Mucosa of descending colon (tissue), 3 donors: ENCODE data around the gene NR6A1. TPM values are rescaled to one million over a fixed set of nuclear protein-coding genes. Genes with fewer than 3 reads are reported as not detected.
A peak's percentile ranks its signal among the peaks of the same experiment; 100 is the strongest.

ENCODE experiments used
- ATAC-seq: fragments of 200-7000 bp; cut with Tn5 transposase; one replicate; pipeline ENCODE4 v1.9.1; 2020; ENCODE audit warnings: mild to moderate bottlenecking, moderate library complexity
- DNase-seq, 3 donors: peaks; one replicate each; pipeline ENCODE4 v3.0.0-alpha.2; 2020
- H3K36me3 ChIP-seq: fragments of 200-600 bp; one replicate; pipeline ENCODE4 v1.8.0; 2021; ENCODE audit warnings: low read depth, mild to moderate bottlenecking
- H3K4me1 ChIP-seq: fragments of 200-600 bp; one replicate; pipeline ENCODE4 v1.8.0; 2021; ENCODE audit warnings: low read depth, mild to moderate bottlenecking
- H3K4me3 ChIP-seq: fragments of 200-600 bp; one replicate; pipeline ENCODE4 v1.8.0; 2021; ENCODE audit warnings: mild to moderate bottlenecking
- H3K9me3 ChIP-seq: fragments of 200-600 bp; one replicate; pipeline ENCODE4 v1.8.0; 2021; ENCODE audit warnings: mild to moderate bottlenecking
- CTCF ChIP-seq: fragments of 200-600 bp; IDR thresholded peaks from one replicate; pipeline ENCODE4 v1.8.0; 2022; ENCODE audit warnings: antibody characterized with exemption, mild to moderate bottlenecking
- intact Hi-C, 2 donors: fragments of 100-400 bp; cut with DNase I in 1 of 2; cut with micrococcal nuclease in 1 of 2; formaldehyde crosslinking; loops; one replicate each; pipeline versions ENCODE4 v1.11.0 to v1.11.1; 2022; cut with DNase I, micrococcal nuclease
- total RNA-seq, 3 donors: library from RNA; stranded (reverse); fragmentation: NEBNext Ultra II Directional in 2 of 3; extraction: Animal tissue kit (Norgen Biotek cat#: 25700) in 2 of 3; gene quantifications; one replicate each; pipeline versions ENCODE4 v1.2.1 to v1.2.4, GENCODE V29; 2021 to 2023
- donor health status: DM: no; HTN: no; CAD: no; lungs with moderate emphysema.
- donor health status: DM: no; HTN: no; CAD: no.
- donor health status: DM: no; HTN: yes; CAD: no.

The NR6A1 gene
- total RNA-seq, 3 donors from 2014 or later, result 5.6 to 8.4 (median 7.0) TPM

DNA sequence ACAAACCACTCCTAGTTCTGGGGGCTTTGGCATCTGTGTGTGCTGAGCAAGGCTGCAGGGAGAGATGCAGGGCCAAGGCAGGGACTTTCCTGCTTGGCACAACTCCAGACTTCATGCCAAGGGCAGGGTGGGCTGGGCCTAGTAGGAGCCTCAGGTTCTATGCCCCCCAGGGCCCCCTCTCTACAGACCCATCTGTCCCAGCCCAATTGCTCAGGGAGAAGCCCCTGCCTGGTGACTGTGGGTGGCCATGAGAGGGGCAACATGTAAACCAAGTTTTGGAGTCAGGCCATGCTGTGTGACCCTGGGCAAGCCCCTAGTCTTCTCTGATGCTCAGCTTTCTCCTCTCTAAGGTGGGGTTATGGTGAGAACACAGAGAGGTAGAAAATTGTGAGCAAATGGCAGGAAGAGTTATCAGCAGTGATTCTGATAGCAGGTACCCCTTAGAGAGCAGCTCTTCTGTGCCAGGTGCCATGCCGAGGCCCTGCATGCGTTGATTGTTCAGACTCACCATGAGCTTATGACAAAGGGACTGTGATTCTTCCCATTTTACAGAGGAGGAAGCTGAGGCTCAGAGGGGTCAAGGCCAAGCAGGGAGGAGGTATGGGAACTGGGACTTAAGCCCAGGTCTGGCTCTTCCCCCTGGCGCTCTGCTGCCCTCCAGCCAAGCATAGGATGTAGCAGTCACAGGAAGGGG lies 11.0 kb upstream of the NR6A1 start:
- DNase-seq, result no peak
- Histone ChIP-seq H3K9me3 (no peaks in the 10 kb centered on the region), H3K4me1 (no peaks in the 10 kb centered on the region), H3K36me3 (no peaks in the 10 kb centered on the region), H3K4me3 (no peak overlapping the region)
- ATAC-seq, result no peak
- intact Hi-C loops, result no loop called here
- no peak for TF ChIP-seq CTCF

GRCh38 chr9:124780757-124781151 lies 9.6 kb upstream of the NR6A1 start:
- no peak for TF ChIP-seq CTCF
- Histone ChIP-seq H3K4me3 (no peak overlapping the region), H3K4me1 (peaks cover 9% of the 10 kb centered on the region), H3K36me3 (no peaks in the 10 kb centered on the region), H3K9me3 (no peaks in the 10 kb centered on the region)
- DNase-seq (no peak), ATAC-seq (no peak)
- intact Hi-C loops, result no loop called here

DNA sequence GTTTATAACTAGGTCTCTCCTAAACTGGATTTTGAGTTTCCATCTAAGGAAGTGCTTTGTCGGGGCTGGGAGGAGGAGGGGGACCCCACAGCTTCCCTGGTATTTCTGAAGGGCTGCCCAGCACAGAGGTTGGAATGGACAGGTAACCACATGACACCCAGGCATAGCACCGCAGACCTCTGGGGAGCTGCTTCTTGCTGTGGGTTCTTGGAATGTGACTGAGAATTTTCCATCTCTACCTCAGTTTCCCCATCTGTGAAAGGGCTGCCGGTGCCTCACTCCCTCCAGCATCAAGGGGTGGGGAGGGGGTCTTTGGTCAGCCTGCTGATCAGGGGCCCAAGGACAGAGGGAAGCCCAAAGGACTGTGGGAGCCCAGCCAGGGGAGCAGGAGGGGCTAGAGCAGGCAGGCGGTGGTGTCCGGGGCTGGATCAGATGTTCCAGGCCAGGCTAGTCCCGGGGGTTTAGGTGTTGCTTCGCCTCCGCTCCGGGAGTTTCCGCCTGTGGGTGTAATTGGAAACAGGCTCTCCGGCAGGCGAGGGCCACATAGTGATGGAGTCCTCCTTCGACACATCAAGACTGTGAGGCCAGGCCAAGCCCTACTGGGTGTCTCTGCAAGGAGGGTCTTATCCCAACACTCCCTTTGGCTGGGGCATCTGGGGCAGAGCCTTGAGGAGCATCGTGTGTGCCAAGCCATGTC lies 9.1 kb upstream of the NR6A1 start:
- TF ChIP-seq CTCF, result no peak
- Histone ChIP-seq H3K9me3 (no peaks in the 10 kb centered on the region), H3K4me1 (peaks cover 9% of the 10 kb centered on the region), H3K4me3 (no peak overlapping the region), H3K36me3 (no peaks in the 10 kb centered on the region)
- DNase-seq, result peak in 1 of 3 donors; percentile 48
- intact Hi-C loops, result no loop called here
- ATAC-seq, result no peak

GRCh38 chr9:124779368-124780059 lies 8.4 kb upstream of the NR6A1 start:
- intact Hi-C loops, result no loop called here
- Histone ChIP-seq H3K36me3 (no peaks in the 10 kb centered on the region), H3K4me3 (no peak overlapping the region), H3K9me3 (no peaks in the 10 kb centered on the region), H3K4me1 (peaks cover 9% of the 10 kb centered on the region)
- ATAC-seq (peak; percentile 15), DNase-seq (peak in 1 of 3 donors; percentile 33)
- no peak for TF ChIP-seq CTCF

DNA sequence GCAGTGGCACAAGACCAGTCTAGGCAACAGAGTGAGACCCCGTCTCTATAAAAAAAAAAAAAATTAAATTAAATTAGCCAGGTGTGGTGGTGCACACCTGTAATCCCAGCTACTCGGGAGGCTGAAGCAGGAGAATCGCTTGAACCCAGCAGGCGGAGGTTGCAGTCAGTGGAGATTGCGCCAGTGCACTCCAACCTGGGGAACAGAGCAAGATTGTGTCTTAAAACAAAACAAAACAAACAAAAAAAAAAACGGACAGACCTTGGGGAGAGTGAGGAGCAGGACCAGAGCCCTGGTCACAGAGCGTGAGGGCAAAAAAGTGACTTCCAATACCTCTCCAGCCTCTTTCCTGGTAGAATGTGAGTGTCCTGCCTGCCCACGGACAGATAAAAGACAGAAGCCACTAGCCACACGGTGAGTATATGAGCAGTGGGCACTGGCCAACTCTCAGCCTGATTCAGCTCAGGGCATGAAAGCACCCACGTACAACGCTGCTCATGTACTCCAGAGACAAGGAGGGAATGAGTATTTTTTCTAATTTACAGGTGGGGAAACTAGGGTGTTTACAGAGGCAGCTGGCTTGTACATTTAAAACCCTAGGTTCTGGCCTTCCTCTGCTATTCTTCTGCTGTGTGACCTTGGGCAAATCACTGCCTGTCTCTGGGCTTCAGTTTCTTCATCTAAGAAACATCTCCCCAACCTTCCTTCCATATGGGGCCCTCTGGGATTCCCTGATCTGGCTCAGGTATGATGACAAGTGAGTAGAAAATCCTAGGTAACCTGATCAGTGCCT lies 7.7 kb upstream of the NR6A1 start:
- intact Hi-C loops, result no loop called here
- Histone ChIP-seq H3K36me3 (no peaks in the 10 kb centered on the region), H3K4me1 (peaks cover 9% of the 10 kb centered on the region), H3K9me3 (no peaks in the 10 kb centered on the region), H3K4me3 (no peak overlapping the region)
- TF ChIP-seq CTCF, result no peak
- DNase-seq (no peak), ATAC-seq (no peak)
